NCI-H2171 (cell line): Measurements from ENCODE around the gene PHETA1.
"Not testable (repeated sequence)": the region's sequence is repeated elsewhere in the genome, so short reads cannot be mapped to it uniquely, and the experiment has no call there.

Experiments used
- DNase-seq: peaks from one replicate; lab custom pipeline; 2025; lab: John Stamatoyannopoulos, UW

The PHETA1 gene

DNA sequence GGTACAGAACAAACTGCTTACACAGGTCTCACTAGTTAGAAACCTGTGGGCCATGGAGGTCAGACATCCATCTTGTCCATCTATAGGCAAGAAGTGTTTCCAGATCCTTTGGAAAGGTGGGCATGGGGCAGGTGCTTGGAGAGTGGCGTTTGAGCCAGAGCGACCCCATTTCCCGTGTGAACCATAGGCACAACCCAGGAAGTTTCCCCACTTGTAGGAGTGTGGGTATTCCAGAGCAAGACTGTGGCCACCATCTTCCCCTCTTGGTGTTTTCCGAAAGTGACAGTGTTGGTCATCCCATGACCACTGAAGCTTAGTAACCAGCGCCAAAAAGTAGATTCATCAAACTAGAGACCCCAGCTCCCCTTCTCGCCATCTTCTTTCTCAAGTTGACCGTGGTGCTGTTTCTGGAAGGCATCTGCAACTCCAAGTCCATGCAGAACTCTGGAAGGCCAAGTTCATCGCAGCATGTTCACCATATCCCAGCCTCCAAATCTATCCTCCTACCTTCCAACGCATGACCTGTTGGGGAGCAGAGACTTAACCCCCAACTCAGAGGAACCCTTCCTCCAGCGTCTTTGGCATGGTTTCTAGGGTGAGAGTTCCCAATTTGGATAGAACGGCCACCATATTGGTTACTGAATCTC lies 19.7 kb downstream of the PHETA1 start:
- no peak for DNase-seq

DNA sequence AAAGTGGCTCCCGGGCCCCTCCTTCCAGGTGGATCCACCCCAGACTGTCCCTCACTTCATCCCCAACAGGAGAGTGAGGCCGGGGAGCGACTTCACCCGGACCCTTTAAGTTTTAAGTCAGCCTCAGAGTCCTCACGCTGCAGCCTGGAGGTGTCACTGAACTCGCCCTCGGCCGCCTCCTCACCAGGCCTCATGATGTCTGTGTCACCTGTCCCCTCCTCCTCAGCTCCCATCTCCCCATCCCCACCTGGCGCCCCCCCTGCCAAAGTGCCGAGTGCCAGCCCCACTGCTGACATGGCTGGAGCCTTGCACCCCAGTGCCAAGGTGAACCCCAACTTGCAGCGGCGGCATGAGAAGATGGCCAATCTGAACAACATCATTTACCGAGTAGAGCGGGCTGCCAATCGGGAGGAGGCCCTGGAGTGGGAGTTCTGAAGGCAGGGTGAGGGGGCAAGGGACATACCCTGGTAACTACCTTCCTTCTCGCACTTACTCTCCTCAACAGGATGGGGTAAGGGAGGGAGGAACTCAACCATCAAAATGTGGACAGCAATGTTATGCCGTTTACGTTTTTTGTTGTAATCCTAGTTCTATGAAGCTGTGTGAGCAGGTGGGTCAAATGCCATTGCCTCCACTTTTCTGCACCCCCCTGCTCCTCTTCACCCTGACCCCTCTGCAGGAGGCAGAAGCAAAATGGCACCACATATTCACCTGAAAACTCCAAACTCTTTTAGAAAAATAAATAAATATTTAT lies 20.8 kb downstream of the PHETA1 start:
- no peak for DNase-seq

GRCh38 chr12:111344254-111344875 lies 24.5 kb downstream of the PHETA1 start:
- no peak for DNase-seq

- no peak for DNase-seq
These were observed 25.7 kb downstream of the PHETA1 start for GRCh38 chr12:111343181-111343580.

GRCh38 chr12:111342376-111342775 lies 26.5 kb downstream of the PHETA1 start:
- no peak for DNase-seq

DNA sequence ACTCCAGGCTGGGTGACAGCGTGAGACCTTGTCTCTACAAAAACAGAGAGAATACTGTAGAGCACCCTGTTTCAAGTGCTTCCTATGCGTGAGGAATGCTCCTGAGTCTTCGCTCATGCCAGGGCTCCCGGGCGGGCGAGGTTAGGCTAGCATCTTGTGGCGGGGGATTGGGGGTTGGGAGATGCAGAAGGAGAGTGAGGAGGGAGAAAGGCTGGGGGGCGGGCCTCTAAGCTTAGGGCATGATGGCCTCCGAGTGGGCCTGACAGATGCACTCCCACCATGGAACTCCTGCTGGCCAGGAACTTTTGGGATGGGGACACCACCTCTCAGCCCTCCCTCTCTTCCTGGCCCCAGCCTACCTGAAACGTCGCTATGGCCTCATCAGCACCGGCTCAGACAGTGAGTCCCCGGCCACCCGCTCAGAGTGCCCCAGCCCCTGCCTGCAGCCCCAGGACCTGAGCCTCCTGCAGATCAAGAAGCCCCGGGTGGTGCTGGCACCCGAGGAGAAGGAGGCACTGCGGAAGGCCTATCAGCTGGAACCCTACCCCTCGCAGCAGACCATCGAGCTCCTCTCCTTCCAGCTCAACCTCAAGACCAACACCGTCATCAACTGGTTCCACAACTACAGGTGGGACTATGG lies 27.3 kb downstream of the PHETA1 start:
- no peak for DNase-seq

- DNase-seq, result not testable (repeated sequence)
These were observed 28.2 kb downstream of the PHETA1 start for GRCh38 chr12:111340680-111341079.

GRCh38 chr12:111340231-111340630 lies 28.7 kb downstream of the PHETA1 start:
- no peak for DNase-seq

- no peak for DNase-seq
These were observed 29.5 kb downstream of the PHETA1 start for GRCh38 chr12:111339321-111339938.

DNA sequence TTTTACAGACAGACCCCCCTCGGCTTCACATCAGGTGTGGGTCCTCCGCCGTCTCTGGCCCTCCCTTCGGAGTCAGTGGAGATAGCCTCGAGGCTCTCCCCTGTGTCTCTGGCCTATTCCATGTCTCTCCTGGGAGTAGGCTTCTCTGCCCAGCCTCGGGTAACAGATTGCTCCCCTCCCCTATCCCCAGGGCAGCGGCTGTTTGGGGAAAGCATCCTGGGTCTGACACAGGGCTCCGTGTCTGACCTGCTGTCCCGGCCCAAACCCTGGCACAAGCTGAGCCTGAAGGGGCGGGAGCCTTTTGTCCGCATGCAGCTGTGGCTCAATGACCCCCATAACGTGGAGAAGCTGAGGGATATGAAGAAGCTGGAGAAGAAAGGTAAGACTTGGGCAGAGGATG lies 30.8 kb downstream of the PHETA1 start:
- no peak for DNase-seq

DNA sequence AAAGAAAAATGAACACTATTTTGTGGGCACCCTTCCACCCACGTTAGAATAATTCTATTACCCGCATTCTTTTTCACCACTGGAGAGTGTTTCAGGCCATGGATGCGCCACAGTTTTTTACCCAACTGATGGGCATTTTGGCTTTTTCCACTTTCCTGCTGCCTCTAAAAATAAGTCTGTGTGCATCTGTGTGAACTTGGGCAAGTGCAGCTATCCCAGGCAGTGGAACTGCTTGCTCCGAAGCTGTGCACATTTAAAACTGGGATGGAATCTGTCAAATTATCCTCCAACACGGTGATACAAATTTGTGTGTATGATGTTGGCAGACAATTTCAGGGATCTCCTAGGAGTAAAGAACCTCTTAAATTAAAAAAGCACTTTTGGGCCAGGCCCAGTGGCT lies 31.5 kb downstream of the PHETA1 start:
- no peak for DNase-seq

GRCh38 chr12:111336411-111336810 lies 32.5 kb downstream of the PHETA1 start:
- DNase-seq, result not testable (repeated sequence)

GRCh38 chr12:111335811-111336210 lies 33.1 kb downstream of the PHETA1 start:
- DNase-seq, result no peak

GRCh38 chr12:111335301-111335700 lies 33.6 kb downstream of the PHETA1 start:
- DNase-seq, result not testable (repeated sequence)

GRCh38 chr12:111334393-111334915 lies 34.4 kb downstream of the PHETA1 start:
- no peak for DNase-seq

DNA sequence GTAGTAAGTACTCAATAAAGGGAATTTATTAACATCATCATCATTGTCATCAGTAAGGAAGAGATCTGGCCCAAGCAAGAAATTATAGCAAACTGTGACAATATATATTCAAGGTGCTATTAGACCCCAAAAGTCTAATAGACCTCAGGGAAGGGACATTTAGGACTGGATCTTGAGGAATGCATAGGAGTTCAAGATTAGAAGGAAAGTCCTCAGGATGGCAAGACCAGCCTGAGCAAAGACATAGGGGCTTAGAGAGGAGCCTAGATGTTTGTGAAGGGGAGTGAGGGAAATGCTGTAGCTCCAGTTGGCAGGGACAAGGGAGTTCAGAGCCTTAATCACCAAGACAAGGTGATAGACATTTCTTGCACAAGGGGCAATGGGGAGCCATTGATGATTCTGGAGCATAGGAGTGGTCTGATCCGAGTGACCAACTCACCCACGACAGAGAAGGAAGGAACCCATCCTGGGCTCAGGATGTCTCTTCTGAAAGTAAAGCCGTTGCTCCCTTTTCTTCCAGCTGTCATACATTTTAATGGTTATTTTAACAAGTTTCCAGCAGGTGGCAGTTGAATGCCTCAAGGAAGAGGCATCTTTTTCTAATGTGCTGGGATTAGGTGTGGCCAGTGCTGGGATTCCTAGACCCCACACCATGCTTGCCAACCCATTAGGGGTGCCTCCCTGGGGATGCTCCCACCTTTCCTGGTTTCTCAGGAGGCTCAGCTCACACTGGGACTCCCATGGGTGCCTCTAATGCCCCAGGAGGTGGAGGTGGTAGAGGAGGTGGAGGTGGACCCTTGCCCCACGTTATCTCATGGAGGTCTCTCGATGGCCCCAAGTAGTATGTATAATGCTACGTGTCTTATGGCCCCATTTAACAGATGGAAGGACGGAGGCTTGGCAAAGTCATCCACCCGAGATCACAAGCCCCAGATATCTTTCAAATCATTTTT lies 37.8 kb downstream of the PHETA1 start:
- peak; percentile 32 for DNase-seq

GRCh38 chr12:111328138-111328537 lies 40.8 kb downstream of the PHETA1 start:
- no peak for DNase-seq

DNA sequence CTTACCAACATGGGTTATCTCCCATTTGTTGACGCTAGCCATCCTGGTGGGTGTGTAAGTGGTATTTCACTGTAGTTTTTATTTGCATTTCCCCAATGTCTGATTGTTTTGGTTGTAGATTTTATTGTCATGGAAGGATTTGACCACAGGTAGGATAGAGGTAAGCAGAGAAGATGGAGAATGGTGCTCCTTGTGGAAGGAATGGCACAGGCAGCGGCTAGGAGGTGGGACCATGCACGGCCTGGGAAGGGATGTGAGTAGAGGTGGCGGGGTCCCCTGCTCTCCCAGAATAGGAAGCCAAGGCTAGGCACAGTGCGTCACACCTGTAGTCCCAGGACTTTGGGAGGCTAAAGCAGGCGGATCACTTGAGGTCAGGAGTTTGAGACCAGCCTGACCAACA lies 41.4 kb downstream of the PHETA1 start:
- DNase-seq, result no peak

DNA sequence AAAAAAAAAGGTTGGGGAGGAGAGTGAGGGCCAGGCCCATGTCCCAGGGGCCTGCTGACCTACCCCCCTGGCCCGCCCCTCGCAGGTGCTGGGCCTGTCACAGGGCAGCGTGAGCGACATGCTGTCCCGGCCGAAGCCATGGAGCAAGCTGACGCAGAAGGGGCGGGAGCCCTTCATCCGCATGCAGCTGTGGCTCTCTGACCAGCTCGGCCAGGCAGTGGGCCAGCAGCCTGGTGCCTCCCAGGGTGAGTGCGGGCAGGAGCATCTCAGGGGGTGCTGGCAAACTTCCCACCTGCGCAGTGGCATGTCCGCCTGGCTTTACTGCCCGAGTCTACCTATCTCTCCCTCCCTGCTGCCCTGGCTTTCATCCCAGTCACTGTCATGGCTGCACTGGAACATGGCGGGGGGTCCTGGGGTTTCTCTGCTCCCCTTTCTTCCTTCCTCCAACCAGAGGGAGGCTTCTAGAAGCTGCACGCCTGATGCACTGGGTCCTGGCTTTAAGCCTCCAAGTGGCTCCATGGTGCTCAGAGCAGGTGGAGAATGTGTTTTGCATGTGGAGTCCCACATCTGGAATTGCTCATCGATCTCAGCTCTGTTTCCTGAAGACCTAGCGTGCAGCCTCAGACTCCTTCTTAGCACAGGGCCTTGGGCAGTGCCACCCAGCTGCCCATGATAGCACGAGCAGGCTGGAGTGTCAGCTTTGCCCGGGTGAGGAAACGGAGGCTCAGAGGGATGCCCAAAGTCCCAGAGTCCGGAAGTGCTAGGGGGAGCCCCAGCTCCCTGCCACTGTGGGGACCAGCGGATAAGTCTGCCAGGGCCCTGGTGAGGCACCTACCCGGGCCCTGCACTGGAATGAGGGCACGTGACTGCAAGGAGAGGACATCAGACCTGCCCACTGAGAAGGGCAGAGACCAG lies 46.3 kb downstream of the PHETA1 start:
- no peak for DNase-seq

- DNase-seq, result no peak
These were observed 47.6 kb downstream of the PHETA1 start for GRCh38 chr12:111321317-111321716.
